Activated CD8-positive, alpha-beta T cell treated with anti-CD3 and anti-CD28 coated beads for 36 hours (primary cell): Measurements from ENCODE around the gene LIN7C. TPM values are rescaled to one million over a fixed set of nuclear protein-coding genes. Genes with fewer than 3 reads are reported as not detected.

Experiments
- ATAC-seq: fragments of 200-7000 bp; cut with Tn5 transposase; one replicate; pipeline ENCODE4 v1.10.0; 2021; ENCODE audit warnings: mild to moderate bottlenecking, moderate library complexity
- CTCF ChIA-PET: fragments of 350-600 bp; sonication (Branson Sonifier 250); formaldehyde crosslinking; loops from one replicate; lab custom pipeline; 2021; ENCODE audit warnings: antibody characterized with exemption; lab: Charles Lee
- POLR2A ChIA-PET: fragments of 350-600 bp; sonication (Branson Sonifier 250); formaldehyde crosslinking; loops from one replicate; lab custom pipeline; 2021; ENCODE audit warnings: antibody characterized with exemption; lab: Charles Lee
- DNase-seq: peaks from one replicate; pipeline ENCODE4 v3.0.0-alpha.2; 2020
- H3K27ac Mint-ChIP-seq: one replicate; pipeline ENCODE4 v1.8.0; 2021; ENCODE audit warnings: mild to moderate bottlenecking, mixed read lengths
- H3K27me3 Mint-ChIP-seq: one replicate; pipeline ENCODE4 v1.8.0; 2021; ENCODE audit warnings: mixed read lengths
- H3K36me3 Mint-ChIP-seq: one replicate; pipeline ENCODE4 v1.8.0; 2021; ENCODE audit warnings: low read depth, mixed read lengths
- H3K4me1 Mint-ChIP-seq: one replicate; pipeline ENCODE4 v1.8.0; 2021; ENCODE audit warnings: low read depth, mixed read lengths
- H3K4me3 Mint-ChIP-seq: one replicate; pipeline ENCODE4 v1.8.0; 2021; ENCODE audit warnings: mild to moderate bottlenecking, moderate library complexity, mixed read lengths
- H3K9me3 Mint-ChIP-seq: one replicate; pipeline ENCODE4 v1.8.0; 2021; ENCODE audit warnings: mixed read lengths
- CTCF ChIP-seq: fragments of 200-600 bp; IDR thresholded peaks from one replicate; pipeline ENCODE4 v1.8.0; 2022; ENCODE audit warnings: antibody characterized with exemption, mild to moderate bottlenecking
- intact Hi-C: fragments of 100-400 bp; cut with micrococcal nuclease; formaldehyde crosslinking; loops from one replicate; pipeline ENCODE4 v1.10.0; 2022
- total RNA-seq, 2 experiments: library from RNA; stranded (reverse); gene quantifications; one replicate each; pipeline ENCODE4 v1.2.3, GENCODE V29; 2021

LIN7C gene
- 10 to 100 TPM; 26.9 to 28.9 TPM for total RNA-seq

GRCh38 chr11:27506200-27507182, at the start of gene LIN7C:
TSS of gene LIN7C (minus strand) at chr11:27506769. CDS start at chr11:27506752, 17 bp downstream.
- no peak for TF ChIP-seq CTCF
- ChIA-PET CTCF (interaction anchor here (1.4 kb wide), 1 partner anchor 21 kb away, joined by 5 read pairs; no protein-coding TSS in a partner anchor), POLR2A (interaction anchor here (0.7 to 1.1 kb wide), 2 partner anchors 8 to 10 kb away, joined by 3 to 6 read pairs; no protein-coding TSS in a partner anchor)
- Mint-ChIP-seq H3K4me1 (peaks cover 39% of the 10 kb centered on the region), H3K36me3 (peaks cover 19% of the 10 kb centered on the region), H3K9me3 (no peaks in the 10 kb centered on the region), H3K4me3 (peak within 1 kb of the TSS; percentile 100), H3K27me3 (no peaks in the 10 kb centered on the region), H3K27ac (peak within 1 kb of the TSS; percentile 100)
- DNase-seq = peak; percentile 98
- intact Hi-C loops = loop anchor here (5.0 kb wide), 1 partner anchor 601 kb away; the partner anchor contains the start of genes KIF18A and METTL15
- peak; percentile 94 for ATAC-seq

- Mint-ChIP-seq H3K9me3 (no peaks in the 10 kb centered on the region), H3K36me3 (no peaks in the 10 kb centered on the region), H3K4me3 (no peak overlapping the region), H3K4me1 (peaks cover 3% of the 10 kb centered on the region), H3K27me3 (no peaks in the 10 kb centered on the region), H3K27ac (no peak overlapping the region)
- intact Hi-C loops = no loop called here
- ATAC-seq = no peak
- DNase-seq = no peak
- POLR2A ChIA-PET = no interaction called here
- CTCF ChIA-PET = no interaction called here
- no peak for TF ChIP-seq CTCF
These were observed 48.7 kb upstream of the LIN7C start for GRCh38 chr11:27555264-27555663.

- intact Hi-C loops = no loop called here
- CTCF ChIA-PET = no interaction called here
- POLR2A ChIA-PET = no interaction called here
- Mint-ChIP-seq H3K27ac (no peak overlapping the region), H3K27me3 (no peaks in the 10 kb centered on the region), H3K9me3 (no peaks in the 10 kb centered on the region), H3K36me3 (no peaks in the 10 kb centered on the region), H3K4me1 (peaks cover 3% of the 10 kb centered on the region), H3K4me3 (no peak overlapping the region)
- ATAC-seq (no peak), DNase-seq (no peak)
- no peak for TF ChIP-seq CTCF
These were observed 46.6 kb upstream of the LIN7C start for GRCh38 chr11:27553186-27553585.

- no peak overlapping the region for H3K27ac Mint-ChIP-seq
- no peaks in the 10 kb centered on the region for H3K9me3 Mint-ChIP-seq
- no peaks in the 10 kb centered on the region for H3K36me3 Mint-ChIP-seq
- TF ChIP-seq CTCF = no peak
- ChIA-PET POLR2A (no interaction called here), CTCF (no interaction called here)
- H3K4me1 Mint-ChIP-seq = peaks cover 3% of the 10 kb centered on the region
- H3K27me3 Mint-ChIP-seq = no peaks in the 10 kb centered on the region
- ATAC-seq (no peak), DNase-seq (no peak)
- intact Hi-C loops = no loop called here
- H3K4me3 Mint-ChIP-seq = no peak overlapping the region
These were observed 45.8 kb upstream of the LIN7C start for GRCh38 chr11:27552341-27552740.

- no peaks in the 10 kb centered on the region for H3K36me3 Mint-ChIP-seq
- intact Hi-C loops = no loop called here
- no peak for TF ChIP-seq CTCF
These were observed 44.6 kb upstream of the LIN7C start for GRCh38 chr11:27551127-27551526.

More at GRCh38 chr11:27551127-27551526, 44.6 kb upstream of the LIN7C start:
- ChIA-PET POLR2A (no interaction called here), CTCF (no interaction called here)
- Mint-ChIP-seq H3K9me3 (no peaks in the 10 kb centered on the region), H3K4me1 (peaks cover 3% of the 10 kb centered on the region), H3K27ac (no peak overlapping the region), H3K4me3 (no peak overlapping the region), H3K27me3 (no peaks in the 10 kb centered on the region)
- DNase-seq (no peak), ATAC-seq (no peak)
